GM12864 (cell line): Measurements from ENCODE around the gene GSN.

Source experiments
- DNase-seq: peaks from one replicate; pipeline ENCODE4 v3.0.0-alpha.2; 2011; ENCODE audit warnings: low read depth
- H3K4me3 ChIP-seq: 2 replicates; pipeline ENCODE4 v1.5.1; 2011; ENCODE audit warnings: mild to moderate bottlenecking, low read depth, low read length, control low read depth
- TF ChIP-seq, protein P1 (sequence below): IDR thresholded peaks from 2 replicates; pipeline ENCODE4 v1.5.1; 2011; ENCODE audit warnings: low read depth, mild to moderate bottlenecking, moderate library complexity, low read length, control low read depth, inconsistent platforms; ENCODE audit errors: missing control alignments

GSN gene

DNA sequence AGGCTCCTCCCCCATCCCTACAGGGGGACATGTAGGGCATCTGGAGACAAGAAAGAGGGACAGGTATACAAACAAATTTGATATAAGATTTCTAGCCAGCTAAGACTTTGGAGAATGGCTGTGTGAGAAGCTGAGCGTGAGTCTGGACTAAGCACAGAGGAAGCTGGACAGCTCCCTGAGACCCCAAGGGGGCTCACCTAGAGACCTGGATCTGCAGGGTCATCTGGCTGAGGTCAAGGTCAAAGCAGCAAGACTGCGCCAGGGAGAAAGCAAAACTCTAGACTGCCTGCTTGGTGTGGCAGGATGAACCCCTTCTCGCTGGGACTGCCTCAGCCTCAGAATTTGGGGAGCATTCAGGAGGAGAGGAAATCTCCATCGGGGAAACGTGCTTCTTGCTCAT lies 8.0 kb upstream of the GSN start:
- no peak for DNase-seq
- H3K4me3 ChIP-seq: no peak overlapping the region
- TF ChIP-seq, protein P1, sequence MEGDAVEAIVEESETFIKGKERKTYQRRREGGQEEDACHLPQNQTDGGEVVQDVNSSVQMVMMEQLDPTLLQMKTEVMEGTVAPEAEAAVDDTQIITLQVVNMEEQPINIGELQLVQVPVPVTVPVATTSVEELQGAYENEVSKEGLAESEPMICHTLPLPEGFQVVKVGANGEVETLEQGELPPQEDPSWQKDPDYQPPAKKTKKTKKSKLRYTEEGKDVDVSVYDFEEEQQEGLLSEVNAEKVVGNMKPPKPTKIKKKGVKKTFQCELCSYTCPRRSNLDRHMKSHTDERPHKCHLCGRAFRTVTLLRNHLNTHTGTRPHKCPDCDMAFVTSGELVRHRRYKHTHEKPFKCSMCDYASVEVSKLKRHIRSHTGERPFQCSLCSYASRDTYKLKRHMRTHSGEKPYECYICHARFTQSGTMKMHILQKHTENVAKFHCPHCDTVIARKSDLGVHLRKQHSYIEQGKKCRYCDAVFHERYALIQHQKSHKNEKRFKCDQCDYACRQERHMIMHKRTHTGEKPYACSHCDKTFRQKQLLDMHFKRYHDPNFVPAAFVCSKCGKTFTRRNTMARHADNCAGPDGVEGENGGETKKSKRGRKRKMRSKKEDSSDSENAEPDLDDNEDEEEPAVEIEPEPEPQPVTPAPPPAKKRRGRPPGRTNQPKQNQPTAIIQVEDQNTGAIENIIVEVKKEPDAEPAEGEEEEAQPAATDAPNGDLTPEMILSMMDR: no peak

DNA sequence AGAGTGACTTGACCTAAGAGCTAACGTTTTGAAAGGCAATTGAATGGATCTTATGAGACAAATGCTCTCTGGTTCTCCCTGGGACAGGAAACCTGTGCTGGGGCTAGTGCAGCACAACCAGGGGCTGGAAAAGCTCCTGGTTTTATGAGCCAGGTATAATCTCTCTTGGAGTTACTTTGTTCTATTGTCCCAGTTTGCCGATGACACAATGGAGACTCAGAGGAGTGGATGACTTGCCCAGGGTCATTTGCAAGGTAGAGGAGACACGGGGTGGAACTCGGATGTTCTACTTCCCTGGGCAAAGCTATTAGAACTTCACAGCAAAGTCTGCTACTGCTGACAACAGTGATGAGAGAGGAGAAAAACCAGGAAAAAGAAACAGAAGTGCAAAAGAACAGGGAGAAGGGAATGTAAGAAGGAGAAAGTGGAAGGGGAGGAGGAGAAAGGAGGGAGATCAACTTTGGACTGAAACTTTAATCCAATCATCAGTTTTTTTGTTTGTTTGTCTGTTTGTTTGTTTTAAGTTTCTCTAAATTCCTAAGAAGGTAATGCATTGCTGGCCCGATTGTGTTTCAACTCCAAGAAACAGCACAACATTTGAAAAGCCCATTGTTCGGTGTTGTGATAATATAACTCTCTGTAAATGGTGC lies 7.4 kb upstream of the GSN start:
- H3K4me3 ChIP-seq: no peak overlapping the region
- TF ChIP-seq, protein P1: no peak
- no peak for DNase-seq

DNA sequence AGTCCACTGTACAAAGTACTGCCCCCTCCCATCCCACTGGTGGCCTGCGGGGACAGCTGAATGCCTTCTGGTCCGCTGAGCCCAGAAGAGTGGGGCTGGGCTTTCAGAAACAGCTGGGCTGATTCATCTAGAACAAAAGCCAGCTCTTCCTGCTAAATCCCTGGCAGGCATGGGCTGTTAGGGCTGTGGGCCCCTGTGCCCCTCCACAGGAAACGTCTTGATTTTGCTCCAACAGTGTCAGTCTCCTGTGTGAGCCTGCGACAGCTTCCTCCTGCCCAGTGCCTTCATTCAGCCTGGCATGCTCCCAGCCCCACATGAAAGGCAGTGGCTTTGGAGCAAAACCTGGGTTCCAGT lies 6.9 kb upstream of the GSN start:
- H3K4me3 ChIP-seq: no peak overlapping the region
- TF ChIP-seq, protein P1: no peak
- no peak for DNase-seq

DNA sequence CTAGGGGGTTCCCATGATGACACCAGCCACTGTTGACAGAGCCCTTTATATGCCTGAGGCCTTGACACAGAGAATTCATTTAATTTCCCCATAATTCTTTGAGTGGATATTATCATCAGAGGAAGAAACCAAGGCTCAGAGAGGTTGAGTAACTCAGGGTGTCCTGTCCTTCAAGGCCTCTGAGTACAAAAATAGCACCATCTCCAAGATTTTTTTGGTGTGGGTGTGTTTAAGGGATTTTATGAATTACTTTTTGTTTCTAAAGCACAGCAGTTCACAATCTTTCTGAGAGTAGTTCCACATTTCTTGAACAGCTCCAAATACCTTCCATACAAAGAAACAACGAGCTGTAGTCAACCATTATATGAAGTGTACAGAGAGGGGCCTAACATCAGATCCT lies 6.2 kb upstream of the GSN start:
- no peak for DNase-seq
- TF ChIP-seq, protein P1: no peak
- H3K4me3 ChIP-seq: no peak overlapping the region

DNA sequence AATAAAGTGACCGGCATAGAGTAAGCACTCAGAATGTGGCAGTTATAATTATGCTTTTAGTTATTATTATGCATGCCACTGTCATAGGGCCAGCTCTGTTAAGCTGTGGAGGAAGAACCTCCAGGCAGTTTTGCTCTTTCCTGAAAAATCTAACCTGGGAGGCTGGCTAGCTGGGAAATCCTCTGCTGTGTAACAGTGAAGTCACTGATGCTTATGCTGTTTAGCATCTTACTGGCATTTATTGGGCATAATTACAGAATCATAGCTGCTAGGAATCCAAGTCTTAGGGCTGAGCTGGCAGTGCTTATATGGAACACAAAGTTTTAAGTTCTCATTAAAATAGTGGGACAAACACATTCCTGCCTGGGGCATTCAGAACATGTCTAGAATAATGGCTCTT lies 5.5 kb upstream of the GSN start:
- H3K4me3 ChIP-seq: no peak overlapping the region
- no peak for DNase-seq
- TF ChIP-seq, protein P1: no peak

DNA sequence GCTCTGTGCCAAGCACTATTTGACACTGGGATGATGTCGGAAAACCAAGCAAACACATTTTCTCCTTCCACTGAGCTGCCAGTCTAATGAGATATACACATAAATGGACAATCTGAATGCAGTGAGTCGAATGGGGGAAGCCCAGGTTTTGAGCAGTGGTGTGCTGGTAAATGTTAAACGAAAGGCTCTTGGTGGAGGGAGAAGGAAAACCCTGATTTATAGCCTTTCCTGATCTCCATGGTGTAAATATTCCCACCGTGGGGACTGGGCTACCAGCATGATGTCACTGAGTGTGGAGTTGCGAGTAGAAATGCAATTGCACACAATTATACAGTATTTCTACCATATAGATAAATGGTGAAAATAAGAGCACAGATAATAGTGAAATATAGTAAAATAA lies 5.0 kb upstream of the GSN start:
- TF ChIP-seq, protein P1: no peak
- H3K4me3 ChIP-seq: no peak overlapping the region
- DNase-seq: no peak

DNA sequence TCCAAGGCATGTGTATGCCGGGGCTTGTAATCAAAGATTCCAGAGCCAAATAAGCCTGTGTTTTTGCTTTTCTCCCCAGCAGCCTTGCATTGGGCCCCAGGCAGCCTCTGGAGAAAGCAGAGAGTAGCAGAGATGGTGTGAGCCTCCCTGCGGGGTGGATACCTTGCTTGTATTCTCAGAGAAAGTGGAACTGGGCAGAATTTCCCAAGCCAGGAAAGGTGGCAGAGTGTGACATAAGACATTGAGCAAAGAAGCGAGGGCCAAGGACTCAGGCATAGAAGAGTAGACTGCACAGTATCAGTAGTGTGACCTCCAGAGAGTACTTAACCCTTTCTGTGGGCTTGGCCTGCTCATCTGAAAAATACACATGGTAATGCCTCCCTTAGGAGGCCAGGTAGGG lies 1.6 kb upstream of the GSN start:
- TF ChIP-seq, protein P1: no peak
- H3K4me3 ChIP-seq: no peak overlapping the region
- DNase-seq: no peak
